B cell (primary cell): ENCODE results near the gene TSPAN5.

ENCODE experiments used
- EZH2 ChIP-seq: IDR thresholded peaks from 2 replicates; pipeline ENCODE4 v1.6.1; 2012; ENCODE audit warnings: borderline replicate concordance, low read depth, mild to moderate bottlenecking, moderate library complexity, low read length; ENCODE audit not compliant: insufficient read depth, poor library complexity, severe bottlenecking
- TF ChIP-seq, protein P1 (sequence below): fragments of 200-600 bp; IDR thresholded peaks from one replicate; pipeline ENCODE4 v1.8.0; 2022; ENCODE audit warnings: antibody characterized with exemption, mild to moderate bottlenecking

DNA sequence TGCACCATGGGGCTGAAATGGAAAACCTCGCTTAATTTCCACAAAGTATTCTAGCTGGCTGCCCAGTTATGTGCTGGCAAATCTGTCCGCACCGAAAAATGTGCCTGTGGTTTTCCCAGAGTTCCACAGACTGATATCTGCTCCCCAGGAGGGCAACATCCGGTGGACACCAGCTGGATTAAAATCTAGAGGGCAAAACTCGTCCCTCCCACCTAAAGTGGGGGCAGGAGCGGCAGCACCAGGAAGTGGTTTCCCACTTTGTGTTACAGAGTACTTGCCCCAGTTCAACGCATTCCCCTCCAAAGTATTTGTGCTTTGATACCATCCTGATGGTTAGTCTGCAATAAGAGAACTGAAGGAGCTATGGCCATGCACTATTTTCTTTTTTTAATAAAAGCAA, 187.6 kb downstream of the TSPAN5 start:
- TF ChIP-seq, protein P1, sequence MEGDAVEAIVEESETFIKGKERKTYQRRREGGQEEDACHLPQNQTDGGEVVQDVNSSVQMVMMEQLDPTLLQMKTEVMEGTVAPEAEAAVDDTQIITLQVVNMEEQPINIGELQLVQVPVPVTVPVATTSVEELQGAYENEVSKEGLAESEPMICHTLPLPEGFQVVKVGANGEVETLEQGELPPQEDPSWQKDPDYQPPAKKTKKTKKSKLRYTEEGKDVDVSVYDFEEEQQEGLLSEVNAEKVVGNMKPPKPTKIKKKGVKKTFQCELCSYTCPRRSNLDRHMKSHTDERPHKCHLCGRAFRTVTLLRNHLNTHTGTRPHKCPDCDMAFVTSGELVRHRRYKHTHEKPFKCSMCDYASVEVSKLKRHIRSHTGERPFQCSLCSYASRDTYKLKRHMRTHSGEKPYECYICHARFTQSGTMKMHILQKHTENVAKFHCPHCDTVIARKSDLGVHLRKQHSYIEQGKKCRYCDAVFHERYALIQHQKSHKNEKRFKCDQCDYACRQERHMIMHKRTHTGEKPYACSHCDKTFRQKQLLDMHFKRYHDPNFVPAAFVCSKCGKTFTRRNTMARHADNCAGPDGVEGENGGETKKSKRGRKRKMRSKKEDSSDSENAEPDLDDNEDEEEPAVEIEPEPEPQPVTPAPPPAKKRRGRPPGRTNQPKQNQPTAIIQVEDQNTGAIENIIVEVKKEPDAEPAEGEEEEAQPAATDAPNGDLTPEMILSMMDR: no peak
- no peak for TF ChIP-seq EZH2
